ENCODE measurements around the gene CHAC1.
"Not testable (repeated sequence)": the region's sequence is repeated elsewhere in the genome, so short reads cannot be mapped to it uniquely, and the experiment has no call there.

GRCh38 chr15:40961740-40962139, 8.5 kb downstream of the CHAC1 start:
- TF ChIP-seq, protein P1, sequence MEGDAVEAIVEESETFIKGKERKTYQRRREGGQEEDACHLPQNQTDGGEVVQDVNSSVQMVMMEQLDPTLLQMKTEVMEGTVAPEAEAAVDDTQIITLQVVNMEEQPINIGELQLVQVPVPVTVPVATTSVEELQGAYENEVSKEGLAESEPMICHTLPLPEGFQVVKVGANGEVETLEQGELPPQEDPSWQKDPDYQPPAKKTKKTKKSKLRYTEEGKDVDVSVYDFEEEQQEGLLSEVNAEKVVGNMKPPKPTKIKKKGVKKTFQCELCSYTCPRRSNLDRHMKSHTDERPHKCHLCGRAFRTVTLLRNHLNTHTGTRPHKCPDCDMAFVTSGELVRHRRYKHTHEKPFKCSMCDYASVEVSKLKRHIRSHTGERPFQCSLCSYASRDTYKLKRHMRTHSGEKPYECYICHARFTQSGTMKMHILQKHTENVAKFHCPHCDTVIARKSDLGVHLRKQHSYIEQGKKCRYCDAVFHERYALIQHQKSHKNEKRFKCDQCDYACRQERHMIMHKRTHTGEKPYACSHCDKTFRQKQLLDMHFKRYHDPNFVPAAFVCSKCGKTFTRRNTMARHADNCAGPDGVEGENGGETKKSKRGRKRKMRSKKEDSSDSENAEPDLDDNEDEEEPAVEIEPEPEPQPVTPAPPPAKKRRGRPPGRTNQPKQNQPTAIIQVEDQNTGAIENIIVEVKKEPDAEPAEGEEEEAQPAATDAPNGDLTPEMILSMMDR (conservative IDR thresholded peaks at IDR 0.05): not testable (repeated sequence)
- TF ChIP-seq EZH2 (IDR thresholded peaks at IDR 0.05; ENCODE audit: low read depth): not testable (repeated sequence)

Data from PC-9 (cell line).